NOMO-1 treated with dmso at 0.1 percent for 144 hours (cell line): ENCODE results near the gene PAK3.

Experiments used
- DNase-seq: peaks from one replicate; lab custom pipeline; 2025; ENCODE audit not compliant: unreplicated experiment; lab: John Stamatoyannopoulos, UW

The PAK3 gene

DNA sequence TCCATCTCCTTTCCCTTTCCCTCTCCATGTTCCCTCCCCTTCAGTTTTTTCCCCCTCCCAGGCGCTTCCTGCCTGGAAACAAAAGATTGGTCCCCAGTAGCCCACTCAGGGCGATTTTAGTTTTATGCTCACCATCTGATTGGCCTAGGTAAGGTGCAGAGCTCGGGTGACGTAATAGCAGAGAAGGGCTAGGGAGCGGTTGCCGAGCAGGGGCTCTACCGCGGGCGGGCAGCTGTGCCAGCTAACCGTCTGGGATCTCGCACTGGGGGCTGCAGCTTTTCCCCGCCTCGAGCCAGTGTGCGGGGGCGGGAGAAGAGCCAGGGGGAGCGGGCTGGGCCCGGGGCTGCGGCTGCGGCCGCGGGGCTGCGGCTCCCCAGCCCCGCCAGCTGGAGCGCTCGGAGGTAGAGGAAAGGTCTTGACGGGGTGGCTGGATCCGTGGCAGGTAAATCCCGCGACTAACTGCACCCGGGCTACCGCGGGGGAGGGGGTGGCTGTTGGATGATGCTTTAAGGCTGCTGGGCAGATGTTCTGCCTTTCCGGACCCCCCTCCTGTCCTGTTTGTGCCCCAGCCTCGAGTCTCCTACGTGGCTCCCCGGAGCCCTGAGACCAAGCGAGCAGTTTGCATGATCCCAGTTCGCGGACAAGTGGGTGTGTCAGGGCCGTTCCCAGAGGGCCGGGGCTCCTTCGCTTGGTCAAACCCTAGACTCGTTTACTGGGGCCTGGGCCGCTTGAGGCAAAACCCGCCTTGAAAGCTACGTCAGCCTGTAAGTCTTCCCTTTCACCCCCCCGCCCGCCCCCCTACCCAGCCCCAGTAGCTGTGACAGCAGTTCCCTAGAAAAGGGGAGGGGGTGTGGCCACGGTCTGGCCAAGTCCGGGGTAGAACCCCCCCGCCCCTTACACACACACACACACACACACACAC, at the start of gene PAK3:
PAK3 (plus strand) TSS at position 218 of the 922 bp plus-strand sequence. CDS start 26,913 bp downstream, outside the sequence.
- no peak for DNase-seq

GRCh38 chrX:111047575-111047974, 48.4 kb upstream of the PAK3 start:
- DNase-seq, result no peak

DNA sequence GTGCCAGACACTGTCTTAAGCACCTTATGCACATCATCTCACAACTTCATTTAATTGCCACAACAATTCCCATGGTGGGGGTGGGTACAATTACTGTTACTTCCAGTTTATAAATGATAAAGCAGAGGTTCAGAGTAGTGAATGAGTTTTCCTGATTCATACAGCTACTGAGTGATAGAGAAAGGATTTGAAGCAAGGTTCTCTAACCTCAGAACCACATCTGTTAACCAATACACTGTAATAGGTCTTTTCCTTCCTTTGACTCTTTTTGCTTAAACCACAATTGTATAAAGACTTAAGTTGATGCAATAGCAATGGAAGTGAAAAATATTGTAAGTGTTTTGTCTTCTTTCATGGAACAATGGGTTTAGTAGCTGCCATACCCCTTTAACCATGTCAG, 43.5 kb upstream of the PAK3 start:
- no peak for DNase-seq

DNA sequence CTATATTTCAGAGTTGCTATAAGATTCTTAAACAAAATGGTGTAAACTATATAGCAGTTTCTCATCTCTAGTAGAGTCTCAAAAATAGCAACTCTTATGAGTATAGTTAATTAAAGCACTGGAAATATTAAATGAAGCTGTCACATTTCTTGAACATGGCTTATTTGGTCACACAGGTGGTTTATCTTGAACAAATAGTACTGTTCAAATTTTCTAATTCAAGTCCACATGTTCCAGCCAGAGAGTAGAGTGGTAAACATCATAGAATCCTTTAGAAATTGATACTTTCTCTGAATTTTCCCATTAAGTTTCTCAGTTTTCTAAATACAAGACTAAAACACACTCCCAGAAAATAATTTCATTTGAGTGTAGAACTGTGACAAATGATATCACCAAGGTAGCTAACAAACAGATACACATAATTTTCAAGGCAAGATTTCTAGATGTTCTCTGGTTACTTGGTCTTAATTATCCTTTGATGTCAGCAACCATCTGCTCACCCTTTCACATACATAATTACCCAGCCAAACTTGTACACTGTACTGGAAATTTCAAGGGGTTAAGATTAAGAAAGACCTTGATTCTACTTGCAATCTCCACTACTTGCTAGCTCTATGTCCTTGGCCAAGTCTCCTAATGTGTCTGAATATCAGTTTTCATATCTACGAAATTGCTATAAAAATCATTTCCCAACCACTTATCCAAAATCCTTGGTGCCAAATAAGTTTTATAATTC, 24.3 kb upstream of the PAK3 start:
- DNase-seq, result no peak

DNA sequence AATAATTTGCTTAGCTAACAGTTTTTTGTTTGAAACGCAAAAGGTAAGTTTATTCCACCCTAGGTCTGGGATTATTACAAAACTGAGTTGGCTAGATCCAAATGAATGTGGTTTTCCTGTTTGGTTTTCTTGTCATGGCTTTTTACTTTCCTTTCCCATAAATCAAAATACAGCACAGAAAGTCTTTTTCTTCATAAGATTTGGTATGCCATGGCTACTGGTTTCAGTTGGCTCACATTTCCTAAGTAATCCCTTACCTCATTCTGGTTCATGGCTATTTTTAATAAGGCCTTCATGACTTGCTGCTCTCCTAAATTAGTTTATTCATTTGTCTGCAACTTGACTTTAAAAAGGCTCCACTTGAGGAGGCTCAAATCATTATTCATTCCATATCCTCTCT, 12.9 kb upstream of the PAK3 start:
- no peak for DNase-seq

DNA sequence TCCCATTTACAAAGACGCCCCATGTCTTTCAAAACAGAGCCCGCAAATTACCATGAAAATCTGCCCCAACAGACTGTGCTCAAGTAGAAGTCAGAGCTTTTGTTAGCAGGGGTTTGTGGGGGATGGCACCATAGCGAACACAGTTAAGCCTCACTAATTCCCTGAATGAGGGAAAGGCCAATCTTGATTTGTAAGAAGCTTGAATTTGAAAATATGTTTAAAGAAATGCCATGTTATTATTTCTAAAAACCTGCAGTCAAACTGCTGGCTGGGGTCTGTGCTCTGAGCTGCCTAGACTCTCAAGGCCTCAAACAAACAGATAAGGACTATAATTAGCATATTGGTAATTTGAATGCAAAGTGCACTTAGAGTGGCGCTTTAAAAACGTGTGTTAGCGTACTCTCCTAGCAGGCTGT, 9.4 kb upstream of the PAK3 start:
- DNase-seq, result no peak

DNA sequence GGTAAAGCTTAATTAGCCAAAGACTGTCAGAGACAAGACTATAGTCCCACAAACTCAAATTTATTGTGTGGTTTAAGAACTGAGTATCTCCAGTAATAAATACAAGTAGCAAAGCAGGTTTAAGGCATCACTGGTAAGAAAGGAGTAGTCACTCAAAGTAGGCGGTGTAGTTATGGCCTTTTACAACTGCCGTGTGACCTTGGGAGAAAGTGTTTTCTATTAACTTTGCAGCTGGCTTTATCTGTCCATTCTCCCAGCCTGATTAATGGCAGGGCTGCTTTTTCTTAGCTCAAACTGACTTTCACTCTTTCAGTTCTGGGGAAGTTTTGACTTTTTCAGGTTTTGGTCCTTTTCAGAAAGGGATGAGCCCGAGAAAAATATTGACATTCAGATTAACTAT, 7.4 kb upstream of the PAK3 start:
- DNase-seq, result no peak

DNA sequence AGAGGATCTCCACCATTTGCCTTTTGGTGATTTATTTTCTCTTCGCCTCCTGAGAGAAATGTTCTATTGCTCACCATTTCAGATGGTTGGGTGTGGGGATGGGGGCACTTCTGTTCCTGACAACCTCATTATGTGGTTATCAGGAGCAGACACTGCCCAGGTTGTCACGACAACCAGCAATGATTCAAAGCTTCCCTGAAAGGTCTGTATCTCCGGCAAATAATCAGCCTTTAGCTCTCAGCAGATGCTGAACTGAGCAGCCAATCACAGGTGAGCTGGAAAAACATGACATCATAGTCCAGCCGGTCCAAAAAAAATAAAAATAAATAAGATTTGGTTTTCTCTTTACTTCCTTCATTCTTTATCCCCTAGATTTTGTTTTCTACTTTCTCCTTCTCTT, 5.5 kb upstream of the PAK3 start:
- no peak for DNase-seq

- no peak for DNase-seq
These were observed 2.9 kb downstream of the PAK3 start for GRCh38 chrX:111098874-111099273.

GRCh38 chrX:111100191-111100590, 4.2 kb downstream of the PAK3 start:
- no peak for DNase-seq

- DNase-seq, result no peak
These were observed 5.6 kb downstream of the PAK3 start for GRCh38 chrX:111101580-111101979.

DNA sequence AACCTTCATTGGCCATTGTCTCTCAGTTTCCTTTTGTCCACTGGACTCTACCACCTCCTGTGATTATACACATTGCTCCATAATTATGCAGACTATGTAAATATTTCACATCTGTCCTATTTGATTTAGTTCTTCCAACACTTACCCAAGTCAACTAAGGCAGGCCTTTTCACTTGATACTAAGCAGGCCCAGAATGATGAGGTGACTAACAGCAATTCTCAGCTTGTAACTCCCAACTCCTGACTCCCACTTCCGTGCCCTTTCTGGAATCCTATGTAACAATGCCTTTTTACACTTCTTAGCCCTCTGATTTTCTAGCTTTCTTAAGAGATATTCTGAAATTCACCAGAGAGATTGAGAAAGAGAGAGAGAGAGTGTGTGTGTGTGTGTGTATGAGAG, 6.6 kb downstream of the PAK3 start:
- no peak for DNase-seq

- no peak for DNase-seq
These were observed 7.3 kb downstream of the PAK3 start for GRCh38 chrX:111103246-111103645.

- DNase-seq, result no peak
These were observed 14.2 kb downstream of the PAK3 start for GRCh38 chrX:111110098-111110775.

- DNase-seq, result no peak
These were observed 18.8 kb downstream of the PAK3 start for GRCh38 chrX:111114806-111115205.

- no peak for DNase-seq
These were observed 20.7 kb downstream of the PAK3 start for GRCh38 chrX:111116666-111117065.

DNA sequence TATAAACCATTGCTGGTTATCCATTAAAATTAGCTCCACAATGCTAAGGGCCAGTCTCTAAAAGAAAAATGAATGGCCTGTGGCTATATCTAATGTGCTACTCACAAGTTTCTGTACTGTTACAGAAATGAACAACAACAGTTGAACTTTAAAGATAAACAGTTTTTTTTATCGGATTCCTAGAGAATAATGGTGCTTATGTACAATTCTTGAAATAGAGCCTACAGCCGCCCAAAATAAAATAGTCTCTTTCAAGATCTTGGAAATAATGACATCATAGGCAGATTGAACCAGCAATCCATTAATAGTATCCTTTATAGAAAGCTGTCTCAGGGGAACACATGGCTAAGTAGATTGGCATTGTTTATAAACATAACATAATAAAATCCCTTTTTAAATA, 23.4 kb downstream of the PAK3 start:
- no peak for DNase-seq

DNA sequence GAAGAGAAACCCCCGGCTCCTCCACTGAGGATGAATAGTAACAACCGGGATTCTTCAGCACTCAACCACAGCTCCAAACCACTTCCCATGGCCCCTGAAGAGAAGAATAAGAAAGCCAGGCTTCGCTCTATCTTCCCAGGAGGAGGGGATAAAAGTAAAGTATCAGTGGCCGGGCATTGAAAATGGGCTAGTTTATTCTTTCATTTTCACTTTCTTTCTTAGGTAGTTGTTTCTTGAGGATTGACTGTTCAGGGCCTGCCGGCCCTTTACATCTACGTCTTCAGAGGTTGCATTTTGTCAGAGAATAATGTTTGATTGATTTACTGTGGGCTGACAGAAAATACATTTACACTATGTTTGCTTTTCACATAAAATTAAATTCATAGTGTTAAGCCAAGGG, 27.1 kb downstream of the PAK3 start:
- no peak for DNase-seq

DNA sequence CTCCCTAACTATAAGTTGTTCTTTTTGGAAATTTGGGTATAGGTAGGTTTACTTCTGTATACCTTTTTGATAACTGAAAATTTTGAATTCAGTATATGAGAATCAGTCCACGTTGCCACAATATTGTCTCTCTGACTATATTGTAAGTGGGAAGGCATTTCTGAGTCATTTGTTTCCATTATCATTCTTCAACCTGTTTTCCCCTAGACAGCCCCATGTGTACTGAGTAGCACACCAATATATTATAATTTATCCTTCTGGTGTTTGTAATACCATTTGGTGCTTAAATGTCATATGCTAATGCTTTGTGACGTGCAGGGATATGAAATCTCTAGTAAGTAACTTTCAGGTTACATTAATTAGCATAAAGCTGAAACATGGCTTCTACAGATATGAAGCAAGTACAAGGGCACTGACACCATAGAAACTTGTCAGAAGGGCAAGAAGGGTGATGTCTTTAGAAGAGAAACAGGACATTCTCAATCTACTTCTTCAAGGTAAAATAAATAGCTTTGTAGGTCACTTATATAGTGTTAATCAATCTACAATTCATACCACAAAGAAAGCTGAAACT, 27.7 kb downstream of the PAK3 start:
- DNase-seq, result no peak

- no peak for DNase-seq
These were observed 28.4 kb downstream of the PAK3 start for GRCh38 chrX:111124418-111124817.

DNA sequence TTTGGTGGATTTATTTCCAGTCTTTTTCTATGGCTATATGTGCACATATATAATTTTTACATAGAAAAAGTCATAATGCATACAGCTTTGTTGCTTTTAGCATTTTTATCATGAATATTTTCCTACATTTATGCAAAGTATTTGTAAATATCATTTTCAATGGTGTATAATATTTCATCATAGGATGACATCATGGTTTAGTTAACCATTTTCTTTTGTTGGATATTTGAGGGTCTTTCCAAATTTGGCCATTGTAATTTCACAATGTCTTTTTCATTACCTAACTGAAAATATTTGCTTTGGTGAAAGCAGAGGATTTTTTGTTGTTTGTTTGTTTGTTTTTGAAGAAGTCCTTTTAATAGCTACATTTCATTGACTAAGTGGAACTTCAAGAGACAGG, 31.0 kb downstream of the PAK3 start:
- no peak for DNase-seq
